Fibroblast of lung (primary cell): ENCODE measurements around the gene CACNA1S. TPM values are rescaled to one million over a fixed set of nuclear protein-coding genes. Genes with fewer than 3 reads are reported as not detected.

Source experiments
- DNase-seq, 2 donors: peaks; one replicate each; pipeline versions ENCODE4 v3.0.0 to v3.0.0-alpha.2; 2010; ENCODE audit warnings: low read depth in 2 of 2
- H2AFZ ChIP-seq: 2 replicates; pipeline ENCODE4 v1.5.1; 2012; ENCODE audit warnings: low read length, control low read depth, inconsistent platforms
- H3K27ac ChIP-seq: 2 replicates; pipeline ENCODE4 v1.5.1; 2011; ENCODE audit warnings: low read length, control low read depth; ENCODE audit not compliant: insufficient read depth
- H3K27me3 ChIP-seq: 2 replicates; pipeline ENCODE4 v1.5.1; 2011; ENCODE audit warnings: mild to moderate bottlenecking, low read length; ENCODE audit not compliant: control insufficient read depth, insufficient read depth
- H3K36me3 ChIP-seq: 2 replicates; pipeline ENCODE4 v1.5.1; 2011; ENCODE audit warnings: low read length; ENCODE audit not compliant: control insufficient read depth, insufficient read depth
- H3K4me1 ChIP-seq: 2 replicates; pipeline ENCODE4 v1.5.1; 2011; ENCODE audit warnings: low read length; ENCODE audit not compliant: control insufficient read depth, insufficient read depth; ENCODE audit errors: extremely low read depth
- H3K4me2 ChIP-seq: 2 replicates; pipeline ENCODE4 v1.5.1; 2011; ENCODE audit warnings: low read length, control low read depth; ENCODE audit not compliant: insufficient read depth; ENCODE audit errors: extremely low read depth
- H3K4me3 ChIP-seq, 4 experiments: fragments of 200-600 bp in 1 of 4; sonication (generic) in 1 of 4; replicated peaks in 1 of 4; 2 replicates each; pipeline ENCODE4 v1.5.1; 2011 to 2016; ENCODE audit warnings: low read length in 4 of 4, low read depth in 3 of 4, mild to moderate bottlenecking in 3 of 4, control low read depth in 2 of 4, inconsistent platforms in 1 of 4, mixed read lengths in 1 of 4; ENCODE audit not compliant: insufficient read depth in 1 of 4; ENCODE audit errors: control extremely low read depth in 1 of 4
- H3K79me2 ChIP-seq: 2 replicates; pipeline ENCODE4 v1.5.1; 2012; ENCODE audit warnings: mild to moderate bottlenecking, low read length, inconsistent platforms; ENCODE audit not compliant: control insufficient read depth, insufficient read depth
- H3K9ac ChIP-seq: 2 replicates; pipeline ENCODE4 v1.5.1; 2011; ENCODE audit warnings: mild to moderate bottlenecking, low read length, control low read depth; ENCODE audit not compliant: insufficient read depth
- H3K9me3 ChIP-seq: 2 replicates; pipeline ENCODE4 v1.5.1; 2012; ENCODE audit warnings: low read depth, low read length; ENCODE audit not compliant: control insufficient read depth, insufficient read depth
- H4K20me1 ChIP-seq: 2 replicates; pipeline ENCODE4 v1.5.1; 2011; ENCODE audit warnings: low read length; ENCODE audit not compliant: control insufficient read depth, insufficient read depth; ENCODE audit errors: extremely low read depth
- EZH2 ChIP-seq: IDR thresholded peaks from 2 replicates; pipeline ENCODE4 v1.5.1; 2012; ENCODE audit warnings: low read length, control low read depth, mild to moderate bottlenecking; ENCODE audit errors: missing control alignments
- polyA plus RNA-seq, 2 donors: library from polyadenylated mRNA; depleted of rRNA in 1 of 2; stranded (reverse) in 1 of 2; unstranded in 1 of 2; fragments of >200 nt; gene quantifications; 2 replicates each; pipeline ENCODE4 v1.2.1, GENCODE V29; 2011 to 2012; ENCODE audit warnings: missing spikeins in 1 of 2
- total RNA-seq: library from RNA; depleted of rRNA; stranded (reverse); fragments of >200 nt; gene quantifications from 2 replicates; pipeline ENCODE4 v1.2.1, GENCODE V29; 2014
- TF ChIP-seq, protein P1 (sequence below), 2 donors: IDR thresholded peaks in 1 of 2; conservative IDR thresholded peaks in 1 of 2; 1 replicate in 1 of 2; 2 replicates in 1 of 2; pipeline ENCODE4 v1.5.1; 2011 to 2012; ENCODE audit warnings: low read length in 2 of 2, control low read depth in 1 of 2, inconsistent platforms in 1 of 2, low read depth in 1 of 2, mild to moderate bottlenecking in 1 of 2

The CACNA1S gene
- total and polyA plus RNA-seq, 2 donors (not counting 1 experiment from before 2014, with no cell fraction given) = not detected

DNA sequence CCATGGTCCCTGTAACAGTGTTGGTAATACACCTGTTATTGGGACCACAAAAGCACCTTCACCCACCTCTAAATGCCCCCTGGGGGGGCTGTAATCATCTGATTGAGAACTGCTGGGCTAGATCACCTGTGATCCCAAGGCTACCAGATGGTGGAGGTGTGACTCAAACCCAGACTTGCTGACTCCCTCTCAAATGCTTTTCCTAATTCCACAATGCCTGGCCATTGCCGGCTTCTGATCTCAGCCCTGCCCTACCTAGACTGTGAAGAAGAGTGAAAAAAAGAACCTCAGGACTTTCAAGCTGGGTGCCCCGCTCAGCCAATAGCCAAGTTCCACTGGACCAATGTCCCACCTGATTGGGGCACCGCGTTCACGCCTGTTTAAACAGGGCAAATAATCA, 32.5 kb upstream of the CACNA1S start:
- Histone ChIP-seq H3K4me1 (no peaks in the 10 kb centered on the region), H4K20me1 (no peaks in the 10 kb centered on the region), H3K79me2 (no peaks in the 10 kb centered on the region), H3K36me3 (peaks cover 19% of the 10 kb centered on the region), H3K9me3 (no peaks in the 10 kb centered on the region), H3K4me3 (no peak overlapping the region), H3K27ac (no peak overlapping the region), H3K4me2 (no peak overlapping the region), H3K9ac (no peak overlapping the region), H3K27me3 (no peaks in the 10 kb centered on the region), H2AFZ (no peak overlapping the region)
- TF ChIP-seq, protein P1, sequence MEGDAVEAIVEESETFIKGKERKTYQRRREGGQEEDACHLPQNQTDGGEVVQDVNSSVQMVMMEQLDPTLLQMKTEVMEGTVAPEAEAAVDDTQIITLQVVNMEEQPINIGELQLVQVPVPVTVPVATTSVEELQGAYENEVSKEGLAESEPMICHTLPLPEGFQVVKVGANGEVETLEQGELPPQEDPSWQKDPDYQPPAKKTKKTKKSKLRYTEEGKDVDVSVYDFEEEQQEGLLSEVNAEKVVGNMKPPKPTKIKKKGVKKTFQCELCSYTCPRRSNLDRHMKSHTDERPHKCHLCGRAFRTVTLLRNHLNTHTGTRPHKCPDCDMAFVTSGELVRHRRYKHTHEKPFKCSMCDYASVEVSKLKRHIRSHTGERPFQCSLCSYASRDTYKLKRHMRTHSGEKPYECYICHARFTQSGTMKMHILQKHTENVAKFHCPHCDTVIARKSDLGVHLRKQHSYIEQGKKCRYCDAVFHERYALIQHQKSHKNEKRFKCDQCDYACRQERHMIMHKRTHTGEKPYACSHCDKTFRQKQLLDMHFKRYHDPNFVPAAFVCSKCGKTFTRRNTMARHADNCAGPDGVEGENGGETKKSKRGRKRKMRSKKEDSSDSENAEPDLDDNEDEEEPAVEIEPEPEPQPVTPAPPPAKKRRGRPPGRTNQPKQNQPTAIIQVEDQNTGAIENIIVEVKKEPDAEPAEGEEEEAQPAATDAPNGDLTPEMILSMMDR (conservative IDR thresholded peaks at IDR 0.05 in 1 of 2, IDR thresholded peaks at IDR 0.05 in 1 of 2; ENCODE audit: low read depth in 1 of 2, low read length in 2 of 2) = no peak
- no peak for TF ChIP-seq EZH2
- DNase-seq = no peak

DNA sequence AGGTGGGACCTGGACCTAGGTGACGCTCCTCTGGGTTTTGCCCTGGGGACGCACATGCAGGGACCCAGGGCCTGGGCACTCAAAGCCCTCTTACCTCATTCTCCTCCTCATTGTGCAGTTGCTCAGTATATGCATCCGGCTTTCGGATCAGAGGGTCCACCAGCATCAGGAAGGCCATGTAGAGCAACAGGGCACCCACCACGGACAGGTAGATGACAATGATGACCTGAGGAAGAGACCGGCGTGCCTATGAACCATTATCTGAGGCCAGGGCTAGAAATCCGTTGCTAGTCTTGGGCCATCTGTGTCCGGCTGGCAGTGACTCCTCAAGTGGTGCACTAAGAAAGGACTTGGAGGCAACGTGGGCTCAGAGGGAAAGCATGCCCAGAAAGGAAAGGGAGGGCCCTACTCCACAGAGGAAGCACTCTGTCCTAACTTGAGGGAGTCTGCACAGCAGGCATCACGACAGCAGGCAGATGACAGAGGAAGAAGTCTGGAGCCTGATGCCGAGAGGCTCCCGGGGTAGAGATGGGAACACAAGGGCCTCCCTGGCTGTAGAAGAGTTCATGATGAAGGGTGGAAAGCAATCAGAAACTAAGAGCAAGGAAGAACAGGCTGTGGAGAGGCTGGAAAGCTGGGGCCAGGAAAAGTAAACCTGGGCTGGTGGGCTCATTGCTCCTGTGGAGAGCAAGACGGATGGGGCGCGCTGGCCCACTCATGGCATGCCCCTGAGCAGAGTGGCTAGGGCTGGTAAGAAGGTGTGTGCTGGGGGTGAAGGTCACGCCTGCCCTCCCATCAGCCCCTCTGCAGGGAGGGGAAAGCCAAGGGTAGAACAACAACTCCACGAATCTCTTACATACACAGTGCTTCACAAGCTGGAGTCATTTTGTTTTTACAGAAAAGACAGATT, 31.8 kb upstream of the CACNA1S start:
- Histone ChIP-seq H3K36me3 (peaks cover 19% of the 10 kb centered on the region), H3K27ac (no peak overlapping the region), H3K9me3 (no peaks in the 10 kb centered on the region), H3K4me1 (no peaks in the 10 kb centered on the region), H3K79me2 (no peaks in the 10 kb centered on the region), H3K4me2 (no peak overlapping the region), H3K9ac (no peak overlapping the region), H4K20me1 (no peaks in the 10 kb centered on the region), H3K4me3 (no peak overlapping the region), H2AFZ (no peak overlapping the region), H3K27me3 (no peaks in the 10 kb centered on the region)
- TF ChIP-seq, protein P1 (conservative IDR thresholded peaks at IDR 0.05 in 1 of 2, IDR thresholded peaks at IDR 0.05 in 1 of 2; ENCODE audit: low read depth in 1 of 2, low read length in 2 of 2) = no peak
- no peak for TF ChIP-seq EZH2
- DNase-seq = no peak

DNA sequence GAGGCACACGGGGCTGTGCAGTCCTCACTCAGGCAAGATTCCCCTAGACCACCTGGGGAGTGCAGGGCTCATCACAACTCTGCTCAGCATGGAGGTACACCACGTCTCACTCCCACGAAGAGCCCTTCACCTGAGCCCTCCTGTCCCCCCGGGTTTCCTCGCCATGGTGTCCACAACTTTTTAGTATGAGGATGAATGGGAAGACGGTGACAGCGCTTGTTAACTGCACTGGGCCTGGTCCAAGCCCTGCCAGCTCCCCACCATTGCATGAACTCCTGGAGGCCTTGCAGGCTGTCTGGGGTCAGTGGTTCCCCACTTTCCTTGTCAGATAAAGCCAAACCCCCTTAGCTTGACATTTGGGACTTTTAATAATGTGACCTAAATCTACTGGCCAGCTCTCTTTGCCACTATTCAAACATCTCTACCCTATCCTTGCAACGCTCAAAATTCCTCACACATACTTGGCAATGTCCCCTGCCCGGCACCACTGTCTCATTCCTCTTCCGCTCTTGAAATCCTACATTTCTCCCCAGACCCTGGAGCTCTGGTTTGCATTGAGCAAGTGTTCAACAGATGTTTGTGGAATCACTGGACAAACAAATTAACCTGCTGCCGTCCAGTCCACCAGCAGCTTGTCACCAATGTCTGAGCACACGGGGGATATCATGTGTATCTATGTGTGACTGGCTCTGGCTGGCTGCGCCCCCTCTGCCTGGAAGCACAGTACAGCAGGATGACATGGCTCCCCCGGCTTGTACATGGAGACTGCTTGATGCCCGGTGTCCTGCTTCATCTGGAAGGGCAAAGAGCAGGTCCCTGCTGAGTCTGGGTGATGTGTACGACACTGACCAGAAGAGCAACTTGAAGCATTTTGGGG, 30.9 kb upstream of the CACNA1S start:
- H3K4me3 ChIP-seq = no peak overlapping the region
- no peak overlapping the region for H3K9ac ChIP-seq
- H3K4me2 ChIP-seq = no peak overlapping the region
- H3K27me3 ChIP-seq = no peaks in the 10 kb centered on the region
- no peak overlapping the region for H2AFZ ChIP-seq
- no peak for TF ChIP-seq EZH2
- TF ChIP-seq, protein P1 (conservative IDR thresholded peaks at IDR 0.05 in 1 of 2, IDR thresholded peaks at IDR 0.05 in 1 of 2; ENCODE audit: low read depth in 1 of 2, low read length in 2 of 2) = no peak
- no peaks in the 10 kb centered on the region for H3K9me3 ChIP-seq
- peaks cover under 1% of the 10 kb centered on the region for H3K4me1 ChIP-seq
- DNase-seq = no peak
- H3K36me3 ChIP-seq = peaks cover 19% of the 10 kb centered on the region
- H3K27ac ChIP-seq = no peak overlapping the region
- no peaks in the 10 kb centered on the region for H4K20me1 ChIP-seq
- no peaks in the 10 kb centered on the region for H3K79me2 ChIP-seq
